GM23338 (cell line): ENCODE measurements around the gene WDR17. TPM values are rescaled to one million over a fixed set of nuclear protein-coding genes. Genes with fewer than 3 reads are reported as not detected.

Experiments
- ATAC-seq: fragments of 200-7000 bp; cut with Tn5 transposase; 3 replicates; pipeline ENCODE4 v1.9.1; 2020
- DNase-seq: peaks from one replicate; pipeline ENCODE4 v3.0.0-alpha.2; 2015; ENCODE audit warnings: low spot score
- H2AFZ ChIP-seq: fragments of 200-600 bp; sonication (generic); 2 replicates; pipeline ENCODE4 v1.8.0; 2016; ENCODE audit warnings: antibody characterized with exemption, mild to moderate bottlenecking, moderate library complexity
- H3F3A ChIP-seq: fragments of 200-600 bp; sonication (generic); replicated peaks from 2 replicates; pipeline ENCODE4 v1.8.0; 2017; ENCODE audit warnings: antibody characterized with exemption, mixed run types, low read depth
- H3K27ac ChIP-seq: fragments of 200-600 bp; sonication (generic); 2 replicates; pipeline ENCODE4 v1.6.1; 2016; ENCODE audit warnings: low read depth
- H3K27me3 ChIP-seq: fragments of 200-600 bp; sonication (generic); 2 replicates; pipeline ENCODE4 v1.8.0; 2016; ENCODE audit warnings: mild to moderate bottlenecking, mixed run types, moderate library complexity; ENCODE audit not compliant: insufficient read depth
- H3K36me3 ChIP-seq: fragments of 200-600 bp; sonication (generic); 2 replicates; pipeline ENCODE4 v1.8.0; 2016; ENCODE audit warnings: mild to moderate bottlenecking; ENCODE audit not compliant: insufficient read depth
- H3K4me1 ChIP-seq: fragments of 200-600 bp; sonication (generic); 2 replicates; pipeline ENCODE4 v1.8.0; 2016; ENCODE audit warnings: mild to moderate bottlenecking, moderate library complexity; ENCODE audit not compliant: insufficient read depth
- H3K4me2 ChIP-seq: fragments of 200-600 bp; sonication (generic); 2 replicates; pipeline ENCODE4 v1.7.1; 2017; ENCODE audit warnings: mixed run types
- H3K4me3 ChIP-seq: fragments of 200-600 bp; sonication (generic); 2 replicates; pipeline ENCODE4 v1.6.1; 2016; ENCODE audit warnings: mixed run types
- H3K79me2 ChIP-seq: fragments of 200-600 bp; sonication (generic); replicated peaks from 2 replicates; pipeline ENCODE4 v1.8.0; 2017; ENCODE audit warnings: mild to moderate bottlenecking; ENCODE audit not compliant: insufficient read depth
- H3K9me2 ChIP-seq: fragments of 200-600 bp; sonication (generic); 2 replicates; pipeline ENCODE4 v1.8.0; 2017; ENCODE audit not compliant: insufficient read depth
- H4K20me1 ChIP-seq: fragments of 200-600 bp; sonication (generic); replicated peaks from 2 replicates; pipeline ENCODE4 v1.8.0; 2017; ENCODE audit warnings: mild to moderate bottlenecking; ENCODE audit not compliant: insufficient read depth
- H3K27ac Mint-ChIP-seq: 2 replicates; pipeline ENCODE4 v1.8.0; 2020; ENCODE audit warnings: inconsistent platforms, mild to moderate bottlenecking, moderate library complexity, mixed read lengths
- H3K27me3 Mint-ChIP-seq: 3 replicates; pipeline ENCODE4 v1.8.0; 2022; ENCODE audit warnings: low read depth, mild to moderate bottlenecking, moderate library complexity, mixed read lengths, inconsistent platforms; ENCODE audit not compliant: insufficient read depth, poor library complexity
- H3K36me3 Mint-ChIP-seq: 3 replicates; pipeline ENCODE4 v1.8.0; 2021; ENCODE audit warnings: low read depth, mild to moderate bottlenecking, inconsistent platforms, moderate library complexity, mixed read lengths
- H3K4me1 Mint-ChIP-seq: 3 replicates; pipeline ENCODE4 v1.8.0; 2020; ENCODE audit warnings: mild to moderate bottlenecking, inconsistent platforms, mixed read lengths
- H3K4me3 Mint-ChIP-seq: 3 replicates; pipeline ENCODE4 v1.8.0; 2021; ENCODE audit warnings: moderate library complexity, mild to moderate bottlenecking, inconsistent platforms, mixed read lengths
- H3K9me3 Mint-ChIP-seq: 3 replicates; pipeline ENCODE4 v1.8.0; 2020; ENCODE audit warnings: moderate library complexity, mild to moderate bottlenecking, inconsistent platforms, mixed read lengths
- CREB1 ChIP-seq: fragments of 250-450 bp; sonication (Bioruptor Pico); IDR thresholded peaks from 2 replicates; pipeline ENCODE4 v1.5.0; 2020; ENCODE audit warnings: low read depth, mild to moderate bottlenecking, moderate library complexity
- CTCF ChIP-seq, 2 experiments: fragments of 200-600 bp in 1 of 2; sonication (generic) in 1 of 2; conservative IDR thresholded peaks; 2 replicates each; pipeline versions ENCODE4 v1.5.1 to v1.6.1; 2016 to 2017; ENCODE audit warnings: antibody characterized with exemption in 2 of 2, low read depth in 2 of 2, mild to moderate bottlenecking in 2 of 2, moderate library complexity in 1 of 2
- EZH2 ChIP-seq: fragments of 200-600 bp; sonication (generic); IDR thresholded peaks from one replicate; pipeline ENCODE4 v1.8.0; 2017; ENCODE audit warnings: antibody characterized with exemption, mild to moderate bottlenecking, low read depth; ENCODE audit not compliant: unreplicated experiment
- EZH2phosphoT487 ChIP-seq: fragments of 200-600 bp; sonication (generic); IDR thresholded peaks from one replicate; pipeline ENCODE4 v1.8.1; 2018; ENCODE audit warnings: antibody characterized with exemption; ENCODE audit not compliant: unreplicated experiment
- JUNB ChIP-seq: IDR thresholded peaks from one replicate; pipeline ENCODE4 v1.6.1; 2016; ENCODE audit warnings: antibody characterized with exemption; ENCODE audit not compliant: unreplicated experiment
- NANOG ChIP-seq: IDR thresholded peaks from 2 replicates; pipeline ENCODE4 v1.6.1; 2016; ENCODE audit warnings: antibody characterized with exemption, borderline replicate concordance
- POLR2AphosphoS5 ChIP-seq: IDR thresholded peaks from 2 replicates; pipeline ENCODE4 v1.6.1; 2016; ENCODE audit warnings: antibody characterized with exemption, low read depth
- REST ChIP-seq: IDR thresholded peaks from one replicate; pipeline ENCODE4 v1.6.1; 2018; ENCODE audit warnings: antibody characterized with exemption; ENCODE audit not compliant: unreplicated experiment
- STAT1 ChIP-seq: IDR thresholded peaks from one replicate; pipeline ENCODE4 v1.6.1; 2016; ENCODE audit warnings: antibody characterized with exemption; ENCODE audit not compliant: unreplicated experiment
- ZNF114 ChIP-seq: fragments of 250-450 bp; sonication (Bioruptor Pico); IDR thresholded peaks from 2 replicates; pipeline ENCODE4 v1.5.0; 2020; ENCODE audit warnings: mild to moderate bottlenecking, moderate library complexity
- ZNF331 ChIP-seq: fragments of 250-450 bp; sonication (Bioruptor Pico); IDR thresholded peaks from 2 replicates; pipeline ENCODE4 v1.5.0; 2020; ENCODE audit warnings: low read depth, mild to moderate bottlenecking, moderate library complexity
- ZNF462 ChIP-seq: fragments of 250-450 bp; sonication (Bioruptor Pico); IDR thresholded peaks from 2 replicates; pipeline ENCODE4 v1.5.0; 2020; ENCODE audit warnings: mild to moderate bottlenecking, moderate library complexity
- polyA plus RNA-seq: library from polyadenylated mRNA; unstranded; fragments of >200 nt; fragmentation: Nextera tagmentation; extraction: Ambion mirVana; gene quantifications from 2 replicates; pipeline ENCODE4 v1.2.1, GENCODE V29; 2016
- total RNA-seq: library from RNA; depleted of rRNA; stranded (reverse); fragments of >200 nt; shearing (Covaris generic); gene quantifications from 2 replicates; pipeline ENCODE4 v1.2.3, GENCODE V29; 2014
- TF ChIP-seq, protein P1 (sequence below): IDR thresholded peaks from 2 replicates; pipeline ENCODE4 v1.6.1; 2016; ENCODE audit warnings: antibody characterized with exemption

The WDR17 gene
- total and polyA plus RNA-seq, 2 experiments from 2014 or later: 1.9 to 4.3 TPM

- peaks cover under 1% of the 10 kb centered on the region; the same call in 1 of the 3 replicates for H3K4me1 Mint-ChIP-seq
- no peak for ATAC-seq
- H3K4me3 ChIP-seq: no peak overlapping the region
Measured at GRCh38 chr4:176016601-176017000, 49.0 kb upstream of the WDR17 start.

More at GRCh38 chr4:176016601-176017000, 49.0 kb upstream of the WDR17 start:
- no peaks in the 10 kb centered on the region for H3F3A ChIP-seq
- H2AFZ ChIP-seq: no peak overlapping the region
- H3K36me3 Mint-ChIP-seq: no peaks in the 10 kb centered on the region
- H3K4me1 ChIP-seq: no peaks in the 10 kb centered on the region
- H3K27me3 ChIP-seq: no peaks in the 10 kb centered on the region
- H3K4me2 ChIP-seq: no peak overlapping the region
- no peak for TF ChIP-seq POLR2AphosphoS5
- TF ChIP-seq CREB1: no peak
- no peak for TF ChIP-seq EZH2phosphoT487
- TF ChIP-seq, protein P1, sequence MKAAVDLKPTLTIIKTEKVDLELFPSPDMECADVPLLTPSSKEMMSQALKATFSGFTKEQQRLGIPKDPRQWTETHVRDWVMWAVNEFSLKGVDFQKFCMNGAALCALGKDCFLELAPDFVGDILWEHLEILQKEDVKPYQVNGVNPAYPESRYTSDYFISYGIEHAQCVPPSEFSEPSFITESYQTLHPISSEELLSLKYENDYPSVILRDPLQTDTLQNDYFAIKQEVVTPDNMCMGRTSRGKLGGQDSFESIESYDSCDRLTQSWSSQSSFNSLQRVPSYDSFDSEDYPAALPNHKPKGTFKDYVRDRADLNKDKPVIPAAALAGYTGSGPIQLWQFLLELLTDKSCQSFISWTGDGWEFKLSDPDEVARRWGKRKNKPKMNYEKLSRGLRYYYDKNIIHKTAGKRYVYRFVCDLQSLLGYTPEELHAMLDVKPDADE: no peak
- TF ChIP-seq ZNF462 (CRISPR knock-in tag): no peak
- TF ChIP-seq ZNF331 (CRISPR knock-in tag): no peak
- no peak for TF ChIP-seq CTCF (conservative IDR thresholded peaks at IDR 0.05; ENCODE audit: low read depth in 2 of 2)
- no peak for TF ChIP-seq JUNB
- TF ChIP-seq EZH2: no peak
- no peak for TF ChIP-seq STAT1
- no peak for TF ChIP-seq ZNF114
- no peak for TF ChIP-seq NANOG
- no peak for TF ChIP-seq REST
- no peaks in the 10 kb centered on the region; the same call in 2 of the 3 replicates for H3K9me3 Mint-ChIP-seq
- no peak overlapping the region for H3K27ac ChIP-seq
- no peaks in the 10 kb centered on the region for H4K20me1 ChIP-seq
- no peak overlapping the region for H3K27ac Mint-ChIP-seq
- peaks cover 3% of the 10 kb centered on the region for H3K27me3 Mint-ChIP-seq
- no peaks in the 10 kb centered on the region for H3K79me2 ChIP-seq
- peaks cover 4% of the 10 kb centered on the region; the same call in 1 of the 2 replicates for H3K9me2 ChIP-seq
- H3K4me3 Mint-ChIP-seq: no peak overlapping the region
- no peaks in the 10 kb centered on the region for H3K36me3 ChIP-seq
- DNase-seq: no peak
